ENCODE data around the gene TEAD3.

GRCh38 chr6:35473850-35474130 lies 23.1 kb downstream of the TEAD3 start:
- no peak for TF ChIP-seq CTCF (IDR thresholded peaks at IDR 0.05; ENCODE audit: low read length)
- no peak for TF ChIP-seq EZH2 (optimal IDR thresholded peaks at IDR 0.05; ENCODE audit: low read depth, low read length)

Data from MM.1S (cell line).